HG02970 (cell line): ENCODE results near the gene NFE2L3.
"Not testable (repeated sequence)": the region's sequence is repeated elsewhere in the genome, so short reads cannot be mapped to it uniquely, and the experiment has no call there.

Experiments used
- ATAC-seq: cut with Tn5 transposase; IDR thresholded peaks from one replicate; pipeline ENCODE4 v1.9.1; 2021; ENCODE audit warnings: mild to moderate bottlenecking, moderate library complexity, moderate number of reproducible peaks; ENCODE audit not compliant: unreplicated experiment, low FRiP score

The NFE2L3 gene

GRCh38 chr7:26151953-26152781, at the start of gene NFE2L3:
Gene NFE2L3 (plus strand): TSS chr7:26152198. CDS start chr7:26152499, 301 bp downstream.
- peak; percentile 62 for ATAC-seq

GRCh38 chr7:26103596-26103995, 48.4 kb upstream of the NFE2L3 start:
- no peak for ATAC-seq

GRCh38 chr7:26105236-26105635, 46.8 kb upstream of the NFE2L3 start:
- no peak for ATAC-seq

GRCh38 chr7:26105931-26106330, 46.1 kb upstream of the NFE2L3 start:
- no peak for ATAC-seq

DNA sequence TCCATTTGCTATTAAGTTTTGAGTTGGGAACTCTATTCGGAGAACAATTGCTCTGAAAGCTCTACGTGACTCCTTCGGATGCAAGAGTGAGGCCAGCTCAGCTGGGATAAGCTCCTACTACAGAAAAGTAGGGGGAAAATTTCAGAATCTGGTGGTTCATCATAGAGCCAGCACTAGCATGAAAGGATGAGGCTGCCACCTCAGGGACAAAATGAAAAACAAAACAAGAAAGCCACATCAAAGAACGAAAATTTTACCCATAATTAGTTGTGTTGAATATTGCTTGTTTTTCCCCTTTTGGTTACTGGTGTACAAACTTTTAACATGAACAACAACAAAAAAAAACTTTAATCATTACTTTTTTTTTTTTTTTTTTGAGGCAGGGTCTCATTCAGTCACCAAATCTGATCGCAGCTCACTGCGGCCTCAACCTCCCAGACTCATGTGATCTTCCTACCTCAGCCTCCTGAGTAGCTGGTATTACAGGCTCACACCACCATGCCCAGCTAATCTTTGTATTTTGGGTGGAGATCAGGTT, 39.7 kb upstream of the NFE2L3 start:
- no peak for ATAC-seq

DNA sequence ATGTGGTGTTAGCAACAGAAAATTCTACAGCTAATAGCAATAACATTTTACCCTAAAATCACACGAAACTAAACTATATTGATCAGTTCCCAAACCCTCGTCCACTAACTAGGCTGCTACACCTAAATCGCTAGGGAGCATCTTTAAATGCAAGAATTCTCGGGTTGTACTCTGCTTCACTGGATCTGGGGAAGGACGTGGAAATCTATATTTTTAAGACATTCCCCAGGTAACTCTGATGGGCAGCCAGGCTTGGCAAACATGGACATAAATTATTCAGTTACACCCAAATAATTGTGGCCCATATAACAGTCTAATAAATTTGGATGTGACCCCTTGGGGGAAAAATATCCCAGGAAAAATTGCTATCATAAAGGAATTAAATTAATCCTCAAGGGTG, 36.3 kb upstream of the NFE2L3 start:
- ATAC-seq: no peak

DNA sequence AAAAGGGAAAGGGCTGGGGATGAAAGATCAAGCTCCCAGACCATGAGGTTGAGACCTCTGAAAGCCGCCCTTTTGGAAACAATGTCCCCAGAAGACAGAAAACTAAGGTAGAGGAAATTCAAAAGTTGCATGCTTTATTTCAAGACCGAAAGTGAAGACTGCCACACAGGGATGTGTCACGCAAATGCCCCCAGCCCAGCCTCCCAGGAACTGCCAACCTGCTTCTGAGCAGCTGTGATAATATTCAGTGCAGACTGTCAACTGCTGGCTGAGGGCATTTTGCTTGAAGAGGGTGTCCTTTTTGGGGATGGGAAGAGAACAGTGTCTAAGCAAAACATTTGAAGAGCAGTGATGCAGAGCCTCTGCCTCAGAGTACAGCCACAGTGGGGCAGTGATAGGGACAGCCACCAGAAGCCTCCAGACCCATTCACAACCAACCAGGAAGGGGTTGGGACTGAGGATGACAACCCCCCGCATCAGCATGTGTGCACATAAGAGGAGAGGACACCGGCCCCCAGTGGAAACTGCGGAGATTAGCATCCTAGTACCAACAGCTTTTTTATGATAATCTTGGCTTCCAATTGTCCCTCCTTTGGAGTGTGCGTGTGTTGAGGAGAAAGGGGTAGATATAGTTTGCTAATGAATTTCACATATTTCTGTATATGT, 34.7 kb upstream of the NFE2L3 start:
- no peak for ATAC-seq

- no peak for ATAC-seq
Observed at GRCh38 chr7:26117970-26118369, 34.0 kb upstream of the NFE2L3 start.

DNA sequence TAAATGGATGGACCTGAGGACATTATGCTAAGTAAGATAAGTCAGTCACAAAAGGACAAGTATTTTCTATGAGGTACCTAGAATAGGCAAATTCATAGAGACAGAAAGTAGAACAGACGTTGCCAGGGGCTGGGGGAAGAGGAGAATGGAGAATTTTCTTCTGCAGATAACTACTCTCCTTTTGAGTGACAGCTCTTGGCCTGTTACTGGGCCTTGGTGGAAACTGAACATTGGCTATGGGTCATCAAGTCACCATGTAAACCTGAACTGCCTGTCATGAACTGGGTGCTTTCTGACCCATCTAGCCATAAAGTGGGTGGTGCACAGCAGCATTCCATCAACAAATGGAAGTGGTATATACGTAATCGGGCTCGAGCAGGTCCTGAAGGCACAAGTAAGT, 29.3 kb upstream of the NFE2L3 start:
- ATAC-seq: no peak

DNA sequence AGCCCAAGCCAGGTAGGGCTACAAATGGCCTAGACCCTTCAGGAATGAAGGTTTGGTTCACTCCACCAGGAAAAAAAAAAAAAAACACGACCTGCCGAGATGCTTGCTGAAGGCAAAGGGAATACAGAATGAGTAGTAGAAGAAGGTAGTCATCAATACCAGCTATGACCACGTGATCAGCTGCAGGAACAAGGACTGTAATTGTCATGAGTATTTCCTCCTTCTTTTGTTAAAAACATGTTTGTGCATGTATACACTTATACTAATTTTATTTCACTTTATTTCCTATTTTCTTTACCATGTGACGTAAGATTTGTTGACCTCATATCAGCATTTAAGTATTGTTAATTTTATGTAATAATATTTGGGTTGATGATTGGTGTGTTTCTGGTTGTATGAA, 27.2 kb upstream of the NFE2L3 start:
- not testable (repeated sequence) for ATAC-seq

DNA sequence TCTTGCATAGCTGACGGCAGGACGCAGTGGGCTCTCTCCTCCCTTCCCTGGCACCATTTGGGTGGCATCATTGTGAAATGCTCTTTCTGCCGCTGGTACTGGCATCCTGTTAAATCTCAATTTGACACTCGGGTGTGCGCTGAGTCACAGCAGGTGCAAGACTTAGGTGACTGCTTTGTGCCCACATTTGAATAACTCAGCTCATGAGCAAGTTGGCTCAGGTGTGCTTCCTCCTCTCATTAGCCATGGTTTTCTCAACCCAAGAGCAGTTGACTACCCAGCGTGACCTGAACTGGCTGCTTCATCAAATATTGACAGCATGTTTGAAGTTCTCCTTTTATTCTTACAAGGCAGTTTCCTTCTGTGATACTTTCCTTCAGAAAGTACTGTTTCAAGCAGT, 24.6 kb upstream of the NFE2L3 start:
- no peak for ATAC-seq

DNA sequence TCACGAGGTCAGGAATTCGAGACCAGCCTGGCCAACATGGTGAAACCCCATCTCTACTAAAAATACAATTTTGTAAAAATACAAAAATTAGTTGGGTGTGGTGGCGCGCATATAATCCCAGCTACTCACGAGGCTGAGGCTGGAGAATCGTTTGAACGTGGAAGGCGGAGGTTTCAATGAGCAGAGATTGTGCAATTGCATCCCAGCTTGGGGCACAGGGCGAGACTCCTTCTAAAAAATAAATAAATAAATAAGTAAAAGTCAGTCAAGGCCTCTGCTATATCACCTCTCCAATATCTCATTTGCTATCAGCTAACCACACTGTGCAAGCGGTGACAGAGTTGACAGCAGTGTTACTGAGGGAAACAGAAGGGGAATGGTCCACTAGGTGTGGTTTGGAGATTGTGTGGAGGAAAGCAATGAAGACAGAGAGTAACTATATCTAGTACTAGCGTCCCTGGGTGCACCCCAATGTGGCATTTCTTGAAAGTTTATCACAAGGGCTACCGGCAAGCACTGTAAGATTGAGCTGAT, 20.9 kb upstream of the NFE2L3 start:
- no peak for ATAC-seq

- no peak for ATAC-seq
Observed at GRCh38 chr7:26135076-26135475, 16.9 kb upstream of the NFE2L3 start.

- no peak for ATAC-seq
Observed at GRCh38 chr7:26135551-26135950, 16.4 kb upstream of the NFE2L3 start.

GRCh38 chr7:26136831-26137230, 15.2 kb upstream of the NFE2L3 start:
- ATAC-seq: no peak

DNA sequence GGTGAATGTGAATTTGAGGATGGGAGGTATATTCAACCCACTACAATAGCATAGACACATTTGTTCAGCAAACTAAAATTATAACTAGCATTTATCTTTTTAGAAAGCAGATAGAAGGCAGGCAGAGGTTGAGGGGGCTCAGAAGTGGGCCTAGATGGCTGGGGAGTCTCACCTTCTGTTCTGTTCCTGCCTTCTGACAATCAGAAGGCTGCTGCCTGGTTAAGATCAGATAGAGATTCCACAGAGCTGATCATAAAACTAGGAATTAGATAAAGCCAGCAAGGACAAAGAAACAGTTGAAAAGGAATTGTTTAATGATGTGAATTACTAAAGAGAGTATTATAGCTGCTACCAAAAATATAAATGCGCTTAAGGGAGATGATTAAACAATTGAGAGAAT, 11.6 kb upstream of the NFE2L3 start:
- no peak for ATAC-seq

GRCh38 chr7:26141077-26141476, 10.9 kb upstream of the NFE2L3 start:
- no peak for ATAC-seq

GRCh38 chr7:26143298-26144048, 8.5 kb upstream of the NFE2L3 start:
- no peak for ATAC-seq

- no peak for ATAC-seq
Observed at GRCh38 chr7:26144184-26145080, 7.6 kb upstream of the NFE2L3 start.

- no peak for ATAC-seq
Observed at GRCh38 chr7:26145238-26145637, 6.8 kb upstream of the NFE2L3 start.
